GM23338 (cell line): ENCODE data around the gene IL1A.

Experiments
- CREB1 ChIP-seq: fragments of 250-450 bp; sonication (Bioruptor Pico); IDR thresholded peaks from 2 replicates; pipeline ENCODE4 v1.5.0; 2020; ENCODE audit warnings: low read depth, mild to moderate bottlenecking, moderate library complexity
- CTCF ChIP-seq, 2 experiments: fragments of 200-600 bp in 1 of 2; sonication (generic) in 1 of 2; conservative IDR thresholded peaks; 2 replicates each; pipeline versions ENCODE4 v1.5.1 to v1.6.1; 2016 to 2017; ENCODE audit warnings: antibody characterized with exemption in 2 of 2, low read depth in 2 of 2, mild to moderate bottlenecking in 2 of 2, moderate library complexity in 1 of 2
- ETS1 ChIP-seq: IDR thresholded peaks from 2 replicates; pipeline ENCODE4 v1.6.1; 2016; ENCODE audit warnings: antibody characterized with exemption
- EZH2 ChIP-seq: fragments of 200-600 bp; sonication (generic); IDR thresholded peaks from one replicate; pipeline ENCODE4 v1.8.0; 2017; ENCODE audit warnings: antibody characterized with exemption, mild to moderate bottlenecking, low read depth; ENCODE audit not compliant: unreplicated experiment
- EZH2phosphoT487 ChIP-seq: fragments of 200-600 bp; sonication (generic); IDR thresholded peaks from one replicate; pipeline ENCODE4 v1.8.1; 2018; ENCODE audit warnings: antibody characterized with exemption; ENCODE audit not compliant: unreplicated experiment
- JUNB ChIP-seq: IDR thresholded peaks from one replicate; pipeline ENCODE4 v1.6.1; 2016; ENCODE audit warnings: antibody characterized with exemption; ENCODE audit not compliant: unreplicated experiment
- POLR2AphosphoS5 ChIP-seq: IDR thresholded peaks from 2 replicates; pipeline ENCODE4 v1.6.1; 2016; ENCODE audit warnings: antibody characterized with exemption, low read depth
- REST ChIP-seq: IDR thresholded peaks from one replicate; pipeline ENCODE4 v1.6.1; 2018; ENCODE audit warnings: antibody characterized with exemption; ENCODE audit not compliant: unreplicated experiment
- STAT1 ChIP-seq: IDR thresholded peaks from one replicate; pipeline ENCODE4 v1.6.1; 2016; ENCODE audit warnings: antibody characterized with exemption; ENCODE audit not compliant: unreplicated experiment
- ZNF331 ChIP-seq: fragments of 250-450 bp; sonication (Bioruptor Pico); IDR thresholded peaks from 2 replicates; pipeline ENCODE4 v1.5.0; 2020; ENCODE audit warnings: low read depth, mild to moderate bottlenecking, moderate library complexity

DNA sequence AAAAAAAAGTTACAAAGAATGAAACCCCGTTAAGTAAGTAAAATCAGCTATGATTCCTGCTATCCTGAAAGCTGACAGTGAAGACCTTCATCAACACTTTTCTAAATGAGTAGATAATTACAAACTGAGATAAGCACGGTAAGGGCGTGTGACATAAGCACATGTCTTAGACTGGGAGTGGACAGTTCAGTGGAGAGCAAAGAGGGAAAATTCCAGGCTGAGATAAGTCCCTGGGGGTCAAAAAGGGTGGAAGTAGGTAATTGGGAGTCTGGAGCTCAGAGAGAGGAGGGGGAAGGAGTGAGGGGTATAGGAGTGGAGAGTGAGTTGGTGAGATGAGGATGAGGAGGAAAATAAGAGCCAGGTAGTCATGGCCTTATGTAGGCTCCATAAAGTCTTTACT is 4.4 kb upstream of the IL1A start:
- TF ChIP-seq POLR2AphosphoS5 (no peak), CREB1 (CRISPR knock-in tag) (no peak), CTCF (conservative IDR thresholded peaks at IDR 0.05; ENCODE audit: low read depth in 2 of 2) (no peak), ZNF331 (CRISPR knock-in tag) (no peak), EZH2 (no peak), EZH2phosphoT487 (no peak), REST (no peak), ETS1 (no peak), STAT1 (no peak), JUNB (no peak)
